Measurements from ENCODE around the gene DPP7.

DPP7 gene

GRCh38 chr9:137141976-137142936 lies 27.7 kb upstream of the DPP7 start:
- no peak for TF ChIP-seq CTCF (IDR thresholded peaks at IDR 0.05; ENCODE audit: low read depth, low read length)
- no peak for DNase-seq (ENCODE audit: low read depth, low spot score)
- in situ Hi-C loops (cut with HindIII; ENCODE audit: low sequenced_read_pairs), result no loop called here
- no peak overlapping the region for H3K4me3 ChIP-seq (ENCODE audit: low read depth, low read length)

- H3K4me3 ChIP-seq (ENCODE audit: low read depth, low read length), result no peak overlapping the region
- no peak for DNase-seq (ENCODE audit: low read depth, low spot score)
- no peak for TF ChIP-seq CTCF (IDR thresholded peaks at IDR 0.05; ENCODE audit: low read depth, low read length)
- in situ Hi-C loops (cut with HindIII; ENCODE audit: low sequenced_read_pairs), result no loop called here
These were observed 26.7 kb upstream of the DPP7 start for GRCh38 chr9:137141050-137141810.

- no peak for TF ChIP-seq CTCF (IDR thresholded peaks at IDR 0.05; ENCODE audit: low read depth, low read length)
- no peak for DNase-seq (ENCODE audit: low read depth, low spot score)
- H3K4me3 ChIP-seq (ENCODE audit: low read depth, low read length), result no peak overlapping the region
- in situ Hi-C loops (cut with HindIII; ENCODE audit: low sequenced_read_pairs), result no loop called here
These were observed 25.8 kb upstream of the DPP7 start for GRCh38 chr9:137140151-137141012.

- TF ChIP-seq CTCF (IDR thresholded peaks at IDR 0.05; ENCODE audit: low read depth, low read length), result no peak
- H3K4me3 ChIP-seq (ENCODE audit: low read depth, low read length), result no peak overlapping the region
These were observed 25.1 kb upstream of the DPP7 start for GRCh38 chr9:137139468-137140150.

DNA sequence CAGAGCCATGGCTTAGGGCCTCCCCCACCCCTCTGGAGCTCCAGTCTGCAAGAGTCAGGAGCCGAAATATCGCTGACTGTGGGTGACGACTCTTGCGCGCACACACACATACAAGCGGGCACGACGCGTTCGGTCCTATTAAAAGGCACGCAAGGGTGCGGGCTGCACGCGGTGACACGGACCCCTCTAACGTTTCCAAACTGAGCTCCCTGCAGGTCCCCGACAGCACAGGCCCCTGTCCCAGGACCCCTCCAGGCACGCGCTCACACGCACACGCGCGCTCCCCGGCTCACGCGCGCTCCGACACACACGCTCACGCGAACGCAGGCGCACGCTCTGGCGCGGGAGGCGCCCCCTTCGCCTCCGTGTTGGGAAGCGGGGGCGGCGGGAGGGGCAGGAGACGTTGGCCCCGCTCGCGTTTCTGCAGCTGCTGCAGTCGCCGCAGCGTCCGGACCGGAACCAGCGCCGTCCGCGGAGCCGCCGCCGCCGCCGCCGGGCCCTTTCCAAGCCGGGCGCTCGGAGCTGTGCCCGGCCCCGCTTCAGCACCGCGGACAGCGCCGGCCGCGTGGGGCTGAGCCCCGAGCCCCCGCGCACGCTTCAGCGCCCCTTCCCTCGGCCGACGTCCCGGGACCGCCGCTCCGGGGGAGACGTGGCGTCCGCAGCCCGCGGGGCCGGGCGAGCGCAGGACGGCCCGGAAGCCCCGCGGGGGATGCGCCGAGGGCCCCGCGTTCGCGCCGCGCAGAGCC lies 24.4 kb upstream of the DPP7 start, which contains the start of gene GRIN1:
Gene GRIN1 (plus strand): TSS at position 433 of the 746 bp plus-strand sequence. CDS start 333 bp downstream, outside the sequence.
- no peak for DNase-seq (ENCODE audit: low read depth, low spot score)
- H3K4me3 ChIP-seq (ENCODE audit: low read depth, low read length), result no peak within 1 kb of the TSS
- in situ Hi-C loops (cut with HindIII; ENCODE audit: low sequenced_read_pairs), result no loop called here

More at GRCh38 chr9:137139468-137140150, 25.1 kb upstream of the DPP7 start:
- in situ Hi-C loops (cut with HindIII; ENCODE audit: low sequenced_read_pairs), result no loop called here
- DNase-seq (ENCODE audit: low read depth, low spot score), result no peak

More for the DNA sequence above, 24.4 kb upstream of the DPP7 start, which contains the start of gene GRIN1:
- TF ChIP-seq CTCF (IDR thresholded peaks at IDR 0.05; ENCODE audit: low read depth, low read length), result no peak
